HG02938 (cell line): Measurements from ENCODE around the gene SLC28A3.

Source experiments
- ATAC-seq: cut with Tn5 transposase; IDR thresholded peaks from one replicate; pipeline ENCODE4 v1.9.1; 2021; ENCODE audit warnings: mild to moderate bottlenecking, moderate library complexity; ENCODE audit not compliant: unreplicated experiment

The SLC28A3 gene

GRCh38 chr9:84300271-84300670, 40.3 kb downstream of the SLC28A3 start:
- ATAC-seq: no peak

DNA sequence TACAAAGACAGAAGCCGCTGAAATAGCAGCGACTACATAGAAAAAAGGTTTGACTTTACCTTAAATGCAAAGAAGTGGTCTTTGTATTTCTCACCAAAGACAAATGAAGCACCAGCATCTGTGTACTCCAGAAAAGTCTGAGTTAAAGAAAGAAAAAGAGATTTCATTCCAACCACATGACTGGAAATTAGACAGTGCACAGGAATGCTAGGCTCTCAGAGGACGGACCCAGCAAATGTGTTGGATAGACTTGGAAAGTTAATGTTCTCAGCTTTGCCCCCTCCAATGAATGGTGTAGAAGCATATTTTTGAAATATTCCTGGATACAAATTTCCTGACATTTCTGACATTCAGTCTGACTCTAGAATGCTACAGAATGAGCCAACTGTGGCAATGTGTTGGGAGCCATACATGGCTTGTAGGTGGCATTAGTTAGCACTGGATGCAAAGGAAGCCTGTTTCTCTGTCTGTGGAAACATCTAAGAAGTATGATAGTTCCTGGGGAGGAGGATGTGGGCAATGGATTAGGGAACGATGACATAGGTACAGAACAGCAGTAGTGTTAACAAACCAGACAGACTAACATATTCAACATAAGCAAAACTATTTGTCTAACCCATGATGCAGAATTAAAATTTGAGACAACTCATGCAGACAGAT, 43.3 kb downstream of the SLC28A3 start:
- ATAC-seq: no peak

DNA sequence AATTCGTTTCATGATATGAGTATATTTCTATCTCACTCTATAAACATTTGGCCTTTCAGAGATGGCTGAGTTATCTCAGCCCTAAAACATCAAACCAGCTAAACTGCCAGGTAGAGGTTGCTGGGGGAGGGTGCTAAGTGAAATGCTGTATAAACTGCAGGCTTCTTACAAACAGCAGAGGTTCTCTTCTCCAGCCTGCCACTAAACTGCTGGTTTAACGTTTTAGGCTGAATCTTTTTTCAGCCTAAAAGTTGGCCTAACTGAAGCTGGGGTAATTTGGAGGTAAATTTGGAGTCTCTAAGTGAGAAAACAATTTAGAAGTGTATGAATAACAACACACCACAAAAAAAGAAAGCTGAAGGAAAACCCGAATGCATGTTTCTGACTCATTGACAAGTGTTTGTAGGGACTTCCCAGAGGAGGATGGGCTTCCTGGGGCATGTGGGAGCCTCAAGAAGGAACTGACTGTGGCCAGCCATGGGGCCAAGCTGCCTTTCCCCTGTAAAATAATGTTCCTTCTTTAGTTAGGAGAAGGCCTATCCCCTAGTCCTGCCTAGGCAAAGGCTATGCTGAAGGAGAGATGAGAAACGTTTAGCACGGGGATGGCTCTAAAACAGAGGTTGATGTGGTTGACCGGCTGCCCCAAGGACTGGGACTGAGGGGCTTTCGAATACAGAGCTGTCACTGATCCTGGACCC, 44.3 kb downstream of the SLC28A3 start:
- ATAC-seq: peak; percentile 34

- ATAC-seq: no peak
These were observed 46.2 kb downstream of the SLC28A3 start for GRCh38 chr9:84294241-84294950.

DNA sequence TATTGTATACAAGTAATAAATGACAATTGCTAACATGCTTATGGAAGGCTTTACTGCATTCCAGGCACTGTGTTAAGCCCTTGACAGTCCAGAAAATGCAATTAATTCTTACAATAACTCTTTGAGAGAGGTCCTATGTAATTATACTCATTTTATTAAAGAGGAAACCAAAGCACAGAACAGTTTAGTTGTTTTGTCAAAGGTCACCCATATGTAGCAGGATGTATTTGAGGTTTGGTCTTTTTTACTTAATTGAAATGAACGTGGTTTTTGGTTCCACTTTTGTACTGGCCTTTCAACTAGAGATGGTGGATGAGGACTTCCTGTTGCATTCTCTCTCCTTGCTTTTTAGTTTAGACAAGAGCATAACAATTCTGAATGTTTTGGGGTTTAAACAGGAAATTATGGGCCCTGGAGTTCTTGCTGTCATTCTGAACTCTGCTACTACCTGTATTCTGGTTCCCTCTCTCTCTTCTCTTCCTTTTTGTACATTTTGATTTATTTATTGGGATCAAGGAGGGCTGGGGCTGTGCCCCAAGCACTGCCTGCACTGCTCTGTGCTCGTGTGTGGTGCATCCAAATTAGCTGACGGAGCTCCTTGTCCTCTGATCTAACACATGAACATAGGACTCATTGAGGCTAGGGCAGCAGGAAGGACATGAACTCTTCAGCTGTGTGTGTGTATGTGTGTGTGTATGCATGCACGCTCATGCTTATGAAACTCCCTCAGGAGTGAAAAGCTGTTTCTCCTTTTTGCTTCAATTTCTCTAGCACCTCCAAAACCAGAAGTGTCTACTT, 47.4 kb downstream of the SLC28A3 start:
- peak; percentile 63 for ATAC-seq

DNA sequence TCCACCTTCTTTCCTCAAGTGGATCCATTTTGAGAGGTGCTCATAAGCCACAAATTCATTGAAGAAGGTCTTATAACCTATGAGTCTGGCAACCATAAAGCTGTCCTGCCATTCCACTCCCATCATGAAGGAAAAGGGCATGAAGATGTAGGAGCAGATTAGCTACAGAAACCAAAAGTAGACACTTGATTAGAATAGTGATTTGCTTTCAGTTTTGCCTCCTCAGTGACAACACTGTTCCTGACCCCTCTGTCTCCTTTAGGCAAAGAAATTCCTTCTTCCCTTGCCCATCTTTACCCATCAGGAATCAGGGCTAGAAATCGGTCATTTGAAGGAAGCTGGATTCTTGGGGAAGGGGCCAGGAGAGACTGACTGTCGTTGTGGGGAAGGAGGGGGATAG, 55.2 kb downstream of the SLC28A3 start:
- ATAC-seq: peak; percentile 62

GRCh38 chr9:84283946-84284345, 56.6 kb downstream of the SLC28A3 start:
- ATAC-seq: no peak

DNA sequence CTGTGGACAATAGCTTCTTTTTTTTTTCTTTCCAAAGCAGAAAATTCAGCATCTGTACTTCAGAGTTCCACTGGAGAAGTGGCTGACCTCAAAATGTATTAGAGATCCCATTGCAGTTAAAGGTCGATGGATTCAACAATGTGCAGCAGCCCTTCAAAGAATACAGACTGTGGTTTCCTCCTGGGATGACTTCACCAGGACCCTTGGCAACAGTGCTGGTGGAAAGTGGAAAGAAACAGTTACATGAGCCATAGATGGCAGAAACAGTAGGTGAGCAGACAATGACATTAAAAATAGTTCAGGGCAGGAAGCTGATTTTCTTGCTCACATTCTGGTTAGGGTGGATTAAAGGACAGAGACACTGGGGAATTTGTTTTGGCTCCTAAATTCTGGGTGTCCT, 62.4 kb downstream of the SLC28A3 start:
- ATAC-seq: no peak

GRCh38 chr9:84277646-84278045, 62.9 kb downstream of the SLC28A3 start:
- ATAC-seq: no peak

DNA sequence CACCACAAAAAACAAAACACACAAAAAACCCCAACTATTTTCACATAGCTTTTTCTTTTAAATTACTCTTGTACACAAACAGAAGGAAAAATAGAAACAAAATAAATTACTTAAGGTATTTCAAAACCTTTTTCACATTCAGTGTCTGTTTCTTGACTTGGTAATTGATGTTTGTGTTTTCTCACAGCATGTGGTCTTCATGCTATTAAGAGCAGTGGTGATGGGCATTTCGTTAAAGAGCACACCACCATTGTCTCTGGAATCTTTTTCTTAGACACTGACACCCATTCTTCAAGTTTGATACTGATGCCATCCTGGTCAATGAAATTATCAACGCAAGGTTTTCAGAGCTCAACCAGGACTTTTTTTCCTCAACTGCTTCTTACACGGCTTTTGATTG, 63.8 kb downstream of the SLC28A3 start:
- ATAC-seq: no peak

GRCh38 chr9:84271921-84272556, 68.5 kb downstream of the SLC28A3 start:
- ATAC-seq: no peak

DNA sequence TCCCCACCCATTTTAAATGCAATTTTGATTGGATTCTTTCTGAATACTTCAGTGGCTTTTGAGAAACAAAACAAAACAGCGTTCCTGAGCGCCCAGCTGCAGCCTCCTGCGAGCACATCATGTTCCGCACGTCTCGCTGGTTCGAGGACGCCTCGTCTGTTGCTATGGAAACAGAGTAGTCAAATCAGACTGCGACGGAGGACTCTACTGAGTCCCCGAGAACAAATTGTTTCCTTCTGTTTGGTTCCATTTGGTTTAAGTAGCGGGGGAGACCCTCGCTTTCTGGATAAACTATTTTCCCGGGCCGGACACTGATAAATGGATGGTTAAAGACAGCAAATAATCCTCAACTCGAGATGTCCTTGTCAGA, 69.0 kb downstream of the SLC28A3 start:
- peak; percentile 98 for ATAC-seq

GRCh38 chr9:84270847-84271530, 69.6 kb downstream of the SLC28A3 start:
- no peak for ATAC-seq

- peak; percentile 66 for ATAC-seq
These were observed 74.4 kb downstream of the SLC28A3 start for GRCh38 chr9:84266087-84266561.

- ATAC-seq: no peak
These were observed 76.1 kb downstream of the SLC28A3 start for GRCh38 chr9:84264307-84265029.

- ATAC-seq: no peak
These were observed 79.3 kb downstream of the SLC28A3 start for GRCh38 chr9:84261070-84261746.

- no peak for ATAC-seq
These were observed 82.2 kb downstream of the SLC28A3 start for GRCh38 chr9:84258371-84258770.

- ATAC-seq: no peak
These were observed 84.9 kb downstream of the SLC28A3 start for GRCh38 chr9:84255696-84256095.

DNA sequence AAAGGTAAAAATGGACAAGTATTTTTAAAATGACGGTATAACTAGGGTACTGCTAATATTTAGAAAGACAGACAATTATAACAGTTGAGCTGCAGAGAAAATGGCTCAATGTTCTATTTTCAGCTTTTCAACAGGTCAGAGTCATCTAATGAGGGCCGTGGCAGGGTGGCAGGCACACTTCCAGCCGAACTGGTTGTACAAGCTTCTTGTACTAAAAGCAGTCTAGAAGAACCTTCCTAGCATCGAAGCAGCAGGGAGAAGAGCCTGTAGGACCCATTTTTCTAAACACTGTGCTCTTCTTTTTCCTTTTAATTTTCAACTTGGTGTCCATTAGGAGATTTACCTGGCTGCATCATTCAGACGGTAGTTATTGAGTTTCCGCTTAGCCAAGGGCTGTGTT, 85.6 kb downstream of the SLC28A3 start:
- no peak for ATAC-seq
